GM23338 (cell line): ENCODE data around the gene GRK4. TPM values are rescaled to one million over a fixed set of nuclear protein-coding genes. Genes with fewer than 3 reads are reported as not detected.

Experiments
- ATAC-seq: fragments of 200-7000 bp; cut with Tn5 transposase; 3 replicates; pipeline ENCODE4 v1.9.1; 2020
- DNase-seq: peaks from one replicate; pipeline ENCODE4 v3.0.0-alpha.2; 2015; ENCODE audit warnings: low spot score
- H2AFZ ChIP-seq: fragments of 200-600 bp; sonication (generic); 2 replicates; pipeline ENCODE4 v1.8.0; 2016; ENCODE audit warnings: antibody characterized with exemption, mild to moderate bottlenecking, moderate library complexity
- H3F3A ChIP-seq: fragments of 200-600 bp; sonication (generic); replicated peaks from 2 replicates; pipeline ENCODE4 v1.8.0; 2017; ENCODE audit warnings: antibody characterized with exemption, mixed run types, low read depth
- H3K27ac ChIP-seq: fragments of 200-600 bp; sonication (generic); 2 replicates; pipeline ENCODE4 v1.6.1; 2016; ENCODE audit warnings: low read depth
- H3K27me3 ChIP-seq: fragments of 200-600 bp; sonication (generic); 2 replicates; pipeline ENCODE4 v1.8.0; 2016; ENCODE audit warnings: mild to moderate bottlenecking, mixed run types, moderate library complexity; ENCODE audit not compliant: insufficient read depth
- H3K36me3 ChIP-seq: fragments of 200-600 bp; sonication (generic); 2 replicates; pipeline ENCODE4 v1.8.0; 2016; ENCODE audit warnings: mild to moderate bottlenecking; ENCODE audit not compliant: insufficient read depth
- H3K4me1 ChIP-seq: fragments of 200-600 bp; sonication (generic); 2 replicates; pipeline ENCODE4 v1.8.0; 2016; ENCODE audit warnings: mild to moderate bottlenecking, moderate library complexity; ENCODE audit not compliant: insufficient read depth
- H3K4me2 ChIP-seq: fragments of 200-600 bp; sonication (generic); 2 replicates; pipeline ENCODE4 v1.7.1; 2017; ENCODE audit warnings: mixed run types
- H3K4me3 ChIP-seq: fragments of 200-600 bp; sonication (generic); 2 replicates; pipeline ENCODE4 v1.6.1; 2016; ENCODE audit warnings: mixed run types
- H3K79me2 ChIP-seq: fragments of 200-600 bp; sonication (generic); replicated peaks from 2 replicates; pipeline ENCODE4 v1.8.0; 2017; ENCODE audit warnings: mild to moderate bottlenecking; ENCODE audit not compliant: insufficient read depth
- H3K9me2 ChIP-seq: fragments of 200-600 bp; sonication (generic); 2 replicates; pipeline ENCODE4 v1.8.0; 2017; ENCODE audit not compliant: insufficient read depth
- H4K20me1 ChIP-seq: fragments of 200-600 bp; sonication (generic); replicated peaks from 2 replicates; pipeline ENCODE4 v1.8.0; 2017; ENCODE audit warnings: mild to moderate bottlenecking; ENCODE audit not compliant: insufficient read depth
- H3K27ac Mint-ChIP-seq: 2 replicates; pipeline ENCODE4 v1.8.0; 2020; ENCODE audit warnings: inconsistent platforms, mild to moderate bottlenecking, moderate library complexity, mixed read lengths
- H3K27me3 Mint-ChIP-seq: 3 replicates; pipeline ENCODE4 v1.8.0; 2022; ENCODE audit warnings: low read depth, mild to moderate bottlenecking, moderate library complexity, mixed read lengths, inconsistent platforms; ENCODE audit not compliant: insufficient read depth, poor library complexity
- H3K36me3 Mint-ChIP-seq: 3 replicates; pipeline ENCODE4 v1.8.0; 2021; ENCODE audit warnings: low read depth, mild to moderate bottlenecking, inconsistent platforms, moderate library complexity, mixed read lengths
- H3K4me1 Mint-ChIP-seq: 3 replicates; pipeline ENCODE4 v1.8.0; 2020; ENCODE audit warnings: mild to moderate bottlenecking, inconsistent platforms, mixed read lengths
- H3K4me3 Mint-ChIP-seq: 3 replicates; pipeline ENCODE4 v1.8.0; 2021; ENCODE audit warnings: moderate library complexity, mild to moderate bottlenecking, inconsistent platforms, mixed read lengths
- H3K9me3 Mint-ChIP-seq: 3 replicates; pipeline ENCODE4 v1.8.0; 2020; ENCODE audit warnings: moderate library complexity, mild to moderate bottlenecking, inconsistent platforms, mixed read lengths
- CREB1 ChIP-seq: fragments of 250-450 bp; sonication (Bioruptor Pico); IDR thresholded peaks from 2 replicates; pipeline ENCODE4 v1.5.0; 2020; ENCODE audit warnings: low read depth, mild to moderate bottlenecking, moderate library complexity
- CTCF ChIP-seq, 2 experiments: fragments of 200-600 bp in 1 of 2; sonication (generic) in 1 of 2; conservative IDR thresholded peaks; 2 replicates each; pipeline versions ENCODE4 v1.5.1 to v1.6.1; 2016 to 2017; ENCODE audit warnings: antibody characterized with exemption in 2 of 2, low read depth in 2 of 2, mild to moderate bottlenecking in 2 of 2, moderate library complexity in 1 of 2
- ETS1 ChIP-seq: IDR thresholded peaks from 2 replicates; pipeline ENCODE4 v1.6.1; 2016; ENCODE audit warnings: antibody characterized with exemption
- EZH2 ChIP-seq: fragments of 200-600 bp; sonication (generic); IDR thresholded peaks from one replicate; pipeline ENCODE4 v1.8.0; 2017; ENCODE audit warnings: antibody characterized with exemption, mild to moderate bottlenecking, low read depth; ENCODE audit not compliant: unreplicated experiment
- EZH2phosphoT487 ChIP-seq: fragments of 200-600 bp; sonication (generic); IDR thresholded peaks from one replicate; pipeline ENCODE4 v1.8.1; 2018; ENCODE audit warnings: antibody characterized with exemption; ENCODE audit not compliant: unreplicated experiment
- JUNB ChIP-seq: IDR thresholded peaks from one replicate; pipeline ENCODE4 v1.6.1; 2016; ENCODE audit warnings: antibody characterized with exemption; ENCODE audit not compliant: unreplicated experiment
- NANOG ChIP-seq: IDR thresholded peaks from 2 replicates; pipeline ENCODE4 v1.6.1; 2016; ENCODE audit warnings: antibody characterized with exemption, borderline replicate concordance
- POLR2AphosphoS5 ChIP-seq: IDR thresholded peaks from 2 replicates; pipeline ENCODE4 v1.6.1; 2016; ENCODE audit warnings: antibody characterized with exemption, low read depth
- REST ChIP-seq: IDR thresholded peaks from one replicate; pipeline ENCODE4 v1.6.1; 2018; ENCODE audit warnings: antibody characterized with exemption; ENCODE audit not compliant: unreplicated experiment
- STAT1 ChIP-seq: IDR thresholded peaks from one replicate; pipeline ENCODE4 v1.6.1; 2016; ENCODE audit warnings: antibody characterized with exemption; ENCODE audit not compliant: unreplicated experiment
- ZNF114 ChIP-seq: fragments of 250-450 bp; sonication (Bioruptor Pico); IDR thresholded peaks from 2 replicates; pipeline ENCODE4 v1.5.0; 2020; ENCODE audit warnings: mild to moderate bottlenecking, moderate library complexity
- ZNF331 ChIP-seq: fragments of 250-450 bp; sonication (Bioruptor Pico); IDR thresholded peaks from 2 replicates; pipeline ENCODE4 v1.5.0; 2020; ENCODE audit warnings: low read depth, mild to moderate bottlenecking, moderate library complexity
- ZNF462 ChIP-seq: fragments of 250-450 bp; sonication (Bioruptor Pico); IDR thresholded peaks from 2 replicates; pipeline ENCODE4 v1.5.0; 2020; ENCODE audit warnings: mild to moderate bottlenecking, moderate library complexity
- polyA plus RNA-seq: library from polyadenylated mRNA; unstranded; fragments of >200 nt; fragmentation: Nextera tagmentation; extraction: Ambion mirVana; gene quantifications from 2 replicates; pipeline ENCODE4 v1.2.1, GENCODE V29; 2016
- total RNA-seq: library from RNA; depleted of rRNA; stranded (reverse); fragments of >200 nt; shearing (Covaris generic); gene quantifications from 2 replicates; pipeline ENCODE4 v1.2.3, GENCODE V29; 2014

GRK4 gene
- total and polyA plus RNA-seq, 2 experiments from 2014 or later = 1.3 to 1.4 TPM

GRCh38 chr4:2971275-2971674 is 7.9 kb downstream of the GRK4 start:
- no peak for ATAC-seq

More at GRCh38 chr4:2971275-2971674, 7.9 kb downstream of the GRK4 start:
- DNase-seq = no peak
- H3K27ac ChIP-seq = no peak overlapping the region
- H3K27me3 ChIP-seq = no peaks in the 10 kb centered on the region
- H3K79me2 ChIP-seq = no peaks in the 10 kb centered on the region
- TF ChIP-seq REST = no peak
- TF ChIP-seq POLR2AphosphoS5 = no peak
- no peak for TF ChIP-seq ETS1
- TF ChIP-seq ZNF114 (CRISPR knock-in tag) = no peak
- no peak for TF ChIP-seq ZNF331 (CRISPR knock-in tag)
- TF ChIP-seq NANOG = no peak
- TF ChIP-seq ZNF462 = no peak
- TF ChIP-seq CREB1 = no peak
- no peak for TF ChIP-seq CTCF (conservative IDR thresholded peaks at IDR 0.05; ENCODE audit: low read depth in 2 of 2)
- no peak for TF ChIP-seq EZH2phosphoT487
- TF ChIP-seq STAT1 = no peak
- no peak for TF ChIP-seq EZH2
- no peak for TF ChIP-seq JUNB
- Mint-ChIP-seq H3K27me3 (peaks cover 2% of the 10 kb centered on the region), H3K27ac (no peak overlapping the region), H3K9me3 (no peaks in the 10 kb centered on the region), H3K4me3 (no peak overlapping the region), H3K4me1 (peaks cover 7% of the 10 kb centered on the region; the same call in 1 of the 3 replicates), H3K36me3 (no peaks in the 10 kb centered on the region)
- H2AFZ ChIP-seq = no peak overlapping the region
- no peaks in the 10 kb centered on the region for H3K4me1 ChIP-seq
- H3F3A ChIP-seq = no peaks in the 10 kb centered on the region
- no peak overlapping the region for H3K4me3 ChIP-seq
- H3K4me2 ChIP-seq = no peak overlapping the region
- no peaks in the 10 kb centered on the region for H3K9me2 ChIP-seq
- no peaks in the 10 kb centered on the region for H3K36me3 ChIP-seq
- H4K20me1 ChIP-seq = no peaks in the 10 kb centered on the region; the same call in 1 of the 2 replicates
